Measurements from ENCODE around the gene HTR3B.

Gene HTR3B

DNA sequence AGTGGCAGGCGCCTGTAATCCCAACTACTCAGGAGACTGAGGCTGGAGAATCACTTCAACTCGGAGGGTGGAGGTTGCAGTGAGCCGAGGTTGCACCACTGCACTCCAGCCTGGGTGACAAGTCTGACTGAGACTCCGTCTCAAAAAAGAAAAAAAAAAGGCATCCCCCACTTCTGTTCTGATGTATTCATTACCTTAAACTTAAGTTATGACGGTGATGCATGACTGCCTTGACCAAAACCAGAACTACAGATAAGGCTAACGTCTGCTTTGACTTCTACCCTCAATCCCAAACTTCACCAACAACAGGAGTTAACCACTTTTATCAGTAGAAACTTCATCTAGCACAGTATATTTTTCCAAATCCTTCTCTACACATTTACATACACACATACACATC is 80.2 kb downstream of the HTR3B start:
- no peak for ATAC-seq

DNA sequence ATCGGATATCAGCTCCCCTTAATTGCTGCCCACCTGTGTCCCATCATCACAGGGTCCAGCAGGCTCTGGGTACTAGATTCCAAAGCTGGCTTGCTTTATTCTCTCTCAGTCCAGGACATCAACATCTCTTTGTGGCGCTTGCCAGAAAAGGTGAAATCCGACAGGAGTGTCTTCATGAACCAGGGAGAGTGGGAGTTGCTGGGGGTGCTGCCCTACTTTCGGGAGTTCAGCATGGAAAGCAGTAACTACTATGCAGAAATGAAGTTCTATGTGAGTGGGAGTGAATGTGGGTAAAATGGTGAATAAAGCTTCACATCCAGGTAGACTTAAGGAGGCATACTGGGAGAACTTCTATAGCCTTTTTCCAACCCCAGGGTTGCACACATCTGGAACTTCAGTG is 81.3 kb downstream of the HTR3B start:
- ATAC-seq: no peak
- TF ChIP-seq BACH2 (CRISPR knock-in tag; IDR thresholded peaks at IDR 0.05; ENCODE audit: borderline replicate concordance): no peak
- no peak for TF ChIP-seq SNAI2 (CRISPR knock-in tag; IDR thresholded peaks at IDR 0.05)
- TF ChIP-seq, protein P1, sequence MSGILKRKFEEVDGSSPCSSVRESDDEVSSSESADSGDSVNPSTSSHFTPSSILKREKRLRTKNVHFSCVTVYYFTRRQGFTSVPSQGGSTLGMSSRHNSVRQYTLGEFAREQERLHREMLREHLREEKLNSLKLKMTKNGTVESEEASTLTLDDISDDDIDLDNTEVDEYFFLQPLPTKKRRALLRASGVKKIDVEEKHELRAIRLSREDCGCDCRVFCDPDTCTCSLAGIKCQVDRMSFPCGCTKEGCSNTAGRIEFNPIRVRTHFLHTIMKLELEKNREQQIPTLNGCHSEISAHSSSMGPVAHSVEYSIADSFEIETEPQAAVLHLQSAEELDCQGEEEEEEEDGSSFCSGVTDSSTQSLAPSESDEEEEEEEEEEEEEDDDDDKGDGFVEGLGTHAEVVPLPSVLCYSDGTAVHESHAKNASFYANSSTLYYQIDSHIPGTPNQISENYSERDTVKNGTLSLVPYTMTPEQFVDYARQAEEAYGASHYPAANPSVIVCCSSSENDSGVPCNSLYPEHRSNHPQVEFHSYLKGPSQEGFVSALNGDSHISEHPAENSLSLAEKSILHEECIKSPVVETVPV (CRISPR knock-in tag; IDR thresholded peaks at IDR 0.05): no peak
- TF ChIP-seq ZFP3 (CRISPR knock-in tag; IDR thresholded peaks at IDR 0.05): no peak
- no peak for TF ChIP-seq ARNTL (CRISPR knock-in tag; IDR thresholded peaks at IDR 0.05; ENCODE audit: borderline replicate concordance, low read depth)
- TF ChIP-seq CSDC2 (CRISPR knock-in tag; IDR thresholded peaks at IDR 0.05): no peak
- TF ChIP-seq OSR1 (CRISPR knock-in tag; IDR thresholded peaks at IDR 0.05): no peak
- no peak for TF ChIP-seq TOX (CRISPR knock-in tag; IDR thresholded peaks at IDR 0.05; ENCODE audit: borderline replicate concordance)
- TF ChIP-seq ZNF8 (CRISPR knock-in tag; IDR thresholded peaks at IDR 0.05): no peak
- no peak for TF ChIP-seq PPARA (CRISPR knock-in tag; IDR thresholded peaks at IDR 0.05; ENCODE audit: borderline replicate concordance)
- TF ChIP-seq RARB (CRISPR knock-in tag; IDR thresholded peaks at IDR 0.05): no peak
- TF ChIP-seq ISL1 (CRISPR knock-in tag; IDR thresholded peaks at IDR 0.05): no peak
- no peak for TF ChIP-seq ZNF565 (CRISPR knock-in tag; conservative IDR thresholded peaks at IDR 0.05; ENCODE audit: low read depth)

More for the DNA sequence above, 80.2 kb downstream of the HTR3B start:
- TF ChIP-seq ZNF8 (CRISPR knock-in tag; IDR thresholded peaks at IDR 0.05): no peak

DNA sequence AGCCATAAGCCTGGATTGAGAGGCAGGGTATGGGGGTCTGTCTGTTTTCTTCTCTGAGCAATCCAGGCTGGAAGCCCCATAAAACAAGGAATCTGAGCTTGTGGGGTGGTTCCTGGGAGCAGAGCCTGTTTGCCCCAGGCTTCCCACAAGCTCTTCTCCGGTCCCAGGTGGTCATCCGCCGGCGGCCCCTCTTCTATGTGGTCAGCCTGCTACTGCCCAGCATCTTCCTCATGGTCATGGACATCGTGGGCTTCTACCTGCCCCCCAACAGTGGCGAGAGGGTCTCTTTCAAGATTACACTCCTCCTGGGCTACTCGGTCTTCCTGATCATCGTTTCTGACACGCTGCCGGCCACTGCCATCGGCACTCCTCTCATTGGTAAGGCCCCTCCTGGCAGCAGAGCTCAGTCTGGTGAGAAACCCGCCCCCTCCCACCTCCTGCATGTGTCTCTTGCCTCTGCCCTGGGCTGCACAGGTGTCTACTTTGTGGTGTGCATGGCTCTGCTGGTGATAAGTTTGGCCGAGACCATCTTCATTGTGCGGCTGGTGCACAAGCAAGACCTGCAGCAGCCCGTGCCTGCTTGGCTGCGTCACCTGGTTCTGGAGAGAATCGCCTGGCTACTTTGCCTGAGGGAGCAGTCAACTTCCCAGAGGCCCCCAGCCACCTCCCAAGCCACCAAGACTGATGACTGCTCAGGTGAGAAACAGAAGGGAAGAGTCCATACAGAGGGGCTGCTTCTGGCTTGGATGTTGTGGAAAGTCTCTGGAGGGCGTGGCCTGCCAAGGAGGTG is 82.0 kb downstream of the HTR3B start:
- TF ChIP-seq ARNTL (CRISPR knock-in tag; IDR thresholded peaks at IDR 0.05; ENCODE audit: borderline replicate concordance, low read depth) (no peak), TCF4 (CRISPR knock-in tag; IDR thresholded peaks at IDR 0.05; ENCODE audit: borderline replicate concordance) (no peak), CSDC2 (CRISPR knock-in tag; IDR thresholded peaks at IDR 0.05) (no peak), ISL1 (CRISPR knock-in tag; IDR thresholded peaks at IDR 0.05) (no peak), SNAI2 (CRISPR knock-in tag; IDR thresholded peaks at IDR 0.05) (no peak), ZNF70 (CRISPR knock-in tag; IDR thresholded peaks at IDR 0.05) (no peak), OSR1 (CRISPR knock-in tag; IDR thresholded peaks at IDR 0.05) (no peak), BACH2 (CRISPR knock-in tag; IDR thresholded peaks at IDR 0.05; ENCODE audit: borderline replicate concordance) (no peak), TOX (CRISPR knock-in tag; IDR thresholded peaks at IDR 0.05; ENCODE audit: borderline replicate concordance) (no peak), ESRRG (CRISPR knock-in tag; IDR thresholded peaks at IDR 0.05) (no peak), ZFP3 (CRISPR knock-in tag; IDR thresholded peaks at IDR 0.05) (no peak), GLIS3 (CRISPR knock-in tag; IDR thresholded peaks at IDR 0.05) (no peak), PPARA (CRISPR knock-in tag; IDR thresholded peaks at IDR 0.05; ENCODE audit: borderline replicate concordance) (no peak), ZC3H10 (CRISPR knock-in tag; IDR thresholded peaks at IDR 0.05) (no peak), ZNF565 (CRISPR knock-in tag; conservative IDR thresholded peaks at IDR 0.05; ENCODE audit: low read depth) (no peak)
- TF ChIP-seq, protein P2, sequence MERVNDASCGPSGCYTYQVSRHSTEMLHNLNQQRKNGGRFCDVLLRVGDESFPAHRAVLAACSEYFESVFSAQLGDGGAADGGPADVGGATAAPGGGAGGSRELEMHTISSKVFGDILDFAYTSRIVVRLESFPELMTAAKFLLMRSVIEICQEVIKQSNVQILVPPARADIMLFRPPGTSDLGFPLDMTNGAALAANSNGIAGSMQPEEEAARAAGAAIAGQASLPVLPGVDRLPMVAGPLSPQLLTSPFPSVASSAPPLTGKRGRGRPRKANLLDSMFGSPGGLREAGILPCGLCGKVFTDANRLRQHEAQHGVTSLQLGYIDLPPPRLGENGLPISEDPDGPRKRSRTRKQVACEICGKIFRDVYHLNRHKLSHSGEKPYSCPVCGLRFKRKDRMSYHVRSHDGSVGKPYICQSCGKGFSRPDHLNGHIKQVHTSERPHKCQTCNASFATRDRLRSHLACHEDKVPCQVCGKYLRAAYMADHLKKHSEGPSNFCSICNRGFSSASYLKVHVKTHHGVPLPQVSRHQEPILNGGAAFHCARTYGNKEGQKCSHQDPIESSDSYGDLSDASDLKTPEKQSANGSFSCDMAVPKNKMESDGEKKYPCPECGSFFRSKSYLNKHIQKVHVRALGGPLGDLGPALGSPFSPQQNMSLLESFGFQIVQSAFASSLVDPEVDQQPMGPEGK (CRISPR knock-in tag; IDR thresholded peaks at IDR 0.05; ENCODE audit: borderline replicate concordance): no peak
- TF ChIP-seq, protein P3, sequence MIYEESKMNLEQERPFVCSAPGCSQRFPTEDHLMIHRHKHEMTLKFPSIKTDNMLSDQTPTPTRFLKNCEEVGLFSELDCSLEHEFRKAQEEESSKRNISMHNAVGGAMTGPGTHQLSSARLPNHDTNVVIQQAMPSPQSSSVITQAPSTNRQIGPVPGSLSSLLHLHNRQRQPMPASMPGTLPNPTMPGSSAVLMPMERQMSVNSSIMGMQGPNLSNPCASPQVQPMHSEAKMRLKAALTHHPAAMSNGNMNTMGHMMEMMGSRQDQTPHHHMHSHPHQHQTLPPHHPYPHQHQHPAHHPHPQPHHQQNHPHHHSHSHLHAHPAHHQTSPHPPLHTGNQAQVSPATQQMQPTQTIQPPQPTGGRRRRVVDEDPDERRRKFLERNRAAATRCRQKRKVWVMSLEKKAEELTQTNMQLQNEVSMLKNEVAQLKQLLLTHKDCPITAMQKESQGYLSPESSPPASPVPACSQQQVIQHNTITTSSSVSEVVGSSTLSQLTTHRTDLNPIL (CRISPR knock-in tag; IDR thresholded peaks at IDR 0.05; ENCODE audit: low read depth): no peak
- TF ChIP-seq, protein P4, sequence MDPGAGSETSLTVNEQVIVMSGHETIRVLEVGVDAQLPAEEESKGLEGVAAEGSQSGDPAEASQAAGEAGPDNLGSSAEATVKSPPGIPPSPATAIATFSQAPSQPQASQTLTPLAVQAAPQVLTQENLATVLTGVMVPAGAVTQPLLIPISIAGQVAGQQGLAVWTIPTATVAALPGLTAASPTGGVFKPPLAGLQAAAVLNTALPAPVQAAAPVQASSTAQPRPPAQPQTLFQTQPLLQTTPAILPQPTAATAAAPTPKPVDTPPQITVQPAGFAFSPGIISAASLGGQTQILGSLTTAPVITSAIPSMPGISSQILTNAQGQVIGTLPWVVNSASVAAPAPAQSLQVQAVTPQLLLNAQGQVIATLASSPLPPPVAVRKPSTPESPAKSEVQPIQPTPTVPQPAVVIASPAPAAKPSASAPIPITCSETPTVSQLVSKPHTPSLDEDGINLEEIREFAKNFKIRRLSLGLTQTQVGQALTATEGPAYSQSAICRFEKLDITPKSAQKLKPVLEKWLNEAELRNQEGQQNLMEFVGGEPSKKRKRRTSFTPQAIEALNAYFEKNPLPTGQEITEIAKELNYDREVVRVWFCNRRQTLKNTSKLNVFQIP (CRISPR knock-in tag; IDR thresholded peaks at IDR 0.05; ENCODE audit: borderline replicate concordance, low read depth): no peak
- TF ChIP-seq, protein P1 (CRISPR knock-in tag; IDR thresholded peaks at IDR 0.05): no peak
- ATAC-seq: no peak
